Measurements from ENCODE around the gene EMC8.
A peak's percentile ranks its signal among the peaks of the same experiment; 100 is the strongest.

EMC8 gene

DNA sequence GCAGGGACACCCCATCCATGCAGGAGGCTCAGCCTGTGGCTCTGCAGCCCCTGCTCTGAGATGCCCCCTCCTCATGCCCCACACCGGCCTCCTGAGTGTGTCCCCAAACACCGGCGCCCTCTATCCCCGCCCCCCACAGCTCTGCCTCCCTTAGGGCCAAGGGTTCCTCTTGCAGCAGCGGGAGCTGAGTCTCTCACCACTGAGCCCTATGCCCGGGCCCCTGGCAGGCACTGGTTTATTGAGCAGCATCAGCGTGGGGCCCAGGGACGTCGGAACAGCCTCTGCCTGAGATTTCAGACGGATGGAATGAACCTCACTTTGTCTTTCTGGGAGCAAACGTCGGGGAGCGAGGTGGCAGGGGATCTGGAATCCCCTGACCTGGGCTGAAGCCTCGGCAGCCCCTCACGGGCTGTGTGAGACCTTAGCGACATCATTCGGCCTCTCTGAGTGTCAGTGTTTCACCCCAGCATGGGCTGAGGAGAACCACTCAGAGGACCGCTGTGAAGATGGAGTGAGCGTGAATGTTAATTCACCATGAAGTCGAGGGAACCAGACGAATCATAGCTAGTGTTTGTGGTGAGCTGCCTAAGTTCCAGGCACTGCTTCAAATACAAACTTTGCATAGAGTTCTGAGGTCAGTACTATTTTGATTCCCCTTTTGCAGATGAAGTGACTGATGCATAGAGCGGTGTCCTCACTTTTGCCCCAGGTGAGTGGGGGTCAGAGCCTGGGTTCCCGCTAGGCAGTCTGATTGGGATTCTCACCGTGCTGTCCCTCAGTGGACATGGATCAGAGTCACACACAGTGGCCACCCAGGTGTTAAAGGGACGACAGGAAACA is 43.2 kb downstream of the EMC8 start:
- DNase-seq (ENCODE audit: low read depth in 2 of 2): no peak

DNA sequence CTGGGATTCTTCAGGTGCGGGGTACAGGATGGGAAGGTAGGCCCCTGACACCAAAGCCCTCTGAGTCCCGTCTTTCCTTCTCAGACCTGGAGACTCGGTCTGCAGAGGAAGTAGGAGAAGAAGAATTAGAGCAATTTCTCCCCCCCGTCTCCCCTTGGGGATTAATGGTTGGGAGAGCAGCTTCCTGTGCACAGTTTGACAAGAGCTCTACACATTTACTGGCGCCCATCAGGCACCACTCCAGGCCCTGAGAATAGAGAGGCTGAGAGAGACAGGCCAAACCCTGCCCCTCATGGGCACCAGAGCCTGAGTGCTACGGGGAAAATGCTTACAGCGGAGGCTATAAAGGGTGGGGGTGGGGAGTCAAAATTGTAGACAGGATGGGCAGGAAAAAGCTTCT is 44.9 kb downstream of the EMC8 start:
- no peak for DNase-seq (ENCODE audit: low read depth in 2 of 2)

GRCh38 chr16:85753976-85754375 is 45.4 kb downstream of the EMC8 start:
- no peak for DNase-seq (ENCODE audit: low read depth in 2 of 2)

- no peak for DNase-seq (ENCODE audit: low read depth in 2 of 2)
These were observed 45.8 kb downstream of the EMC8 start for GRCh38 chr16:85753559-85753958.

GRCh38 chr16:85752511-85753420 is 46.6 kb downstream of the EMC8 start:
- no peak for DNase-seq (ENCODE audit: low read depth in 2 of 2)

- no peak for DNase-seq (ENCODE audit: low read depth in 2 of 2)
These were observed 47.4 kb downstream of the EMC8 start for GRCh38 chr16:85751698-85752501.

DNA sequence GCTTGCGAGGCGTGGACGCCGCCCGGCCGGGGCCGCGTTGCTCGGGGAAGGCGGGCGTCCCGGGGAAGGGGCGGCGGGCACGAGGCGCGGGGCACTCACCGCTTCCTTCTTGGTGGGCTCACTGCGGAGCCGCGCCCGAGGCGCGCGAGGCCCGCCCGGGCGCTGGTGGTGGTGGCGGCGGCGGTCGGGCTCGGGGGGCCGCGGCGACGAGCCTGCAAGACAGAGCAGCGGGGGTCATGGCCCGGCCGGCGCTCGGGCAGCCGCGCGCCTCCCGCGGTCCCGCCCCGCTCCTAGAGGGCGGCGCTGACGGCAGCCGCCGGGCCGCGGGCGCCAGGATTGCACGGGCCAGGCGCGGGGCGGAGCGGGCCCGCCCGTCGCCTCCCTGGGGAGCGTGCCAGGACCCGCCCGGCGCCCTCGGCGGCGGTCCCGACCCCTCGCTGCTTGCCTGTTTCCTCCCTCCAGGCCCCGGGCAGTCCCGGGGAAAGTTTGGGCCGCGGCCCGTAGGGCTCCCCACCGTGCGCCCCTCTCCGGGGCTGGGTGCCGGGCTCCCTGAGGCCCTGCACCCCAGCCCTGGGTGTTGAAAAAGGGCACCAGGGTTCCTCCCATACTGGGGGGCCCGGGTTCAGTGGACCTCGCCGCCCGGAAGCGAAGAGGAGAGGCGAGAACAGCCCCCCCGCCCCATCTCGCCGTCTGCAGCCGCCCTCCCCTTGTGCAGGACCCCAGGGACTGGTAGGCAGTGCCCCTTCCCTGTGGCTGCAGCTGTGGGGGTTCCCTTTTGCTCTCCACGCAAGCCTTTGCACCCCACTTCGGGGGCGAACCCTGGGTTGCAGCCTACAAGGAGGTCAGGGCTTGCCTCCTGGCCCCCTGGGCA is 48.3 kb downstream of the EMC8 start, which contains the start of gene C16orf74:
Gene C16orf74, minus strand, starts transcription at position 270 of the 871 bp plus-strand sequence. CDS start 15,879 bp downstream, outside the sequence.
- no peak for DNase-seq (ENCODE audit: low read depth in 2 of 2)

- DNase-seq (ENCODE audit: low read depth in 2 of 2): no peak
These were observed 49.1 kb downstream of the EMC8 start for GRCh38 chr16:85750146-85750826.

DNA sequence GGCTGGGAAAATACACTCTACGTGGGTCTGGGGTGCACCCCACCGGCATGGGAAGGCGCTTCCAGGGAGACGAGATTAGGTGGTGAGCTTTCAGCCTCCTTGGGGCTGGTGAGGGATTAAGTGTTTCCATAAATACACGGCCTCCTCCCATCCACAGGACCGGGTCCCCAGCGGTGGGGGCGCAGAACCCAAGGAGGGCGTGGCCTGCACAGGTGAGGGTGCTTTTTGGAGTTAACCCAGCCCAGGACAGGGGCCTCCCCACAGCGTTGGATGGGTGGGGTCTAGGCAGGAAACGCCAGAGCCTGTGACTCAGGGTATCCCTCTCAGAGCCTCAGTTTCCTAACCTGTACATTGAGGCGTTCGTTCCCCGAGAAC is 49.6 kb downstream of the EMC8 start:
- no peak for DNase-seq (ENCODE audit: low read depth in 2 of 2)

DNA sequence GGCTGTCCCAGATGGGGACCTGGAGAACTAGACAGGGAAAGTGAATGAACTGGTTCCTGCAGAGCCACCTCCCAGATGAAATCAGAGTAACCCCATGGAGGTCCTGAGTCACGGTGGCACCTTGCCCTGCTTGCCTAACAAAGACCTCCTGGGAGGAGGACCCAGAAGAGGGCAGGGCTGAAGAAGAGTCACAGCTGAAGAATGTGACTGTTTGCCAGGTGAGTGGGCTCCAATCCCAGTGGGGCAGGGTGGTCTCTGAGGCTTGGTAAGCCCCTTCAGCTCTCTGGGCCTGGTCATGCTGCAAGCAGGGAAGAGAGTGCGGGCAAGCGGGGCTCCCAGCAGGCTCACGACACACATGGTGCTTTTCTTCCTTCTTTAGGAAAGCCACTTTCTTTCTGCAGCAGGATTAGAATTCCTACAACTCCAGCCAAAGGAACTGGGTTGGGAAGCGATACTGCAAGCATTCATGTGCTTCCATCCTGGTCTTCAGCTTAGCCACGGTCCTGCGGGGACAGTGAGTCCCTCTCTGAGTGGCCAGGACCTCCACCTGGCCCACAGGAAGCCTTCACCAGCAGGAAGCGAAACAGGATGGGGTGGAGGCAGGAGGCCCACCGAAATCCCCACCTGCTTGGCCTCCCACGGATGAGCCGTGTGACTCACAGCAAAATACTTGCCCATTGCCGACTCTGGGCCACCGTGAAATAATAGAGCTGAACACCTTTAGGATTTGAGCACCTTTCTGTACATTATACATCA is 52.7 kb downstream of the EMC8 start:
- no peak for DNase-seq (ENCODE audit: low read depth in 2 of 2)

GRCh38 chr16:85738923-85739715 is 60.2 kb downstream of the EMC8 start:
- DNase-seq (ENCODE audit: low read depth in 2 of 2): no peak

- DNase-seq (ENCODE audit: low read depth in 2 of 2): no peak
These were observed 62.4 kb downstream of the EMC8 start for GRCh38 chr16:85736921-85737320.

DNA sequence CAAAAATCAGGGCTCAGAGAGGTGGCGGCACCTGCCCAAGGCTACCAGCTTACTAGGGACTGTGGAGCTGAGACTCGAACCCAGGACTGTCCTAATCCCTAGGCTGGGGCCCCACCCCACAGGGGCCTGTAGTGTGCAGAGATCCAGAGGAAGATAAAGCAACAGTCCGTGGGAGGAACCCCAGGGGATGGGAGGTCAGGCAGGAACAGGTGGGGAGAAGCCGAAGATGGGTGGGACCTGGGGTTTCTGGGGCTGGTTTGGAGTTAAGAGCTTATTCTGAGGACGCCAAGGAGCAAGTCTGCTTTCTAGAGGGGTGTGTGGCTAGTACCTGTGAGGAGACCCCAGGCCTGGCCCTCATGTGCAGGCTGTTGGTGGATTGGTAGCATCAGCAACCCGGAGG is 63.4 kb downstream of the EMC8 start:
- DNase-seq (ENCODE audit: low read depth in 2 of 2): no peak

DNA sequence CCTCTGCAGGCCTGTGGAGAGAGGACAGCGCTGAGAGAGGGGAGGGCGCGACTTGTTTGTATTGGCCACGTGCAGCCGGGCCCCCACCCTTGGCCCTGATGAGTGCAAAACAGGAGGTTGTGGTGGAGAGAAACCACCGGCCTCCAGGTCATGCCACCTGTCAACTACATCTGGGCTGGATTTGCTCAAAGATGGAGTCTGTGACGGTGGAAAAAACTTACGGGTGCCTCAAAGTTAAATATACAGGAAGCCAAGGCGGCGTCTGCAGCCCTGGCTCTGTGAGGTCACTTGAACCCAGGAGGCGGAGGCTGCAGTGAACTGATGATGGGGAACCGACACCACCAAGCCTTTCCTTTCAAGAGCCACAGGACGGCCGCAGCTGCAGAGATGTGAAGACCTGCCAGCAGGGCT is 64.1 kb downstream of the EMC8 start:
- DNase-seq (ENCODE audit: low read depth in 2 of 2): peak; percentile 16 to 17

GRCh38 chr16:85734311-85735017 is 64.9 kb downstream of the EMC8 start:
- no peak for DNase-seq (ENCODE audit: low read depth in 2 of 2)

GRCh38 chr16:85733839-85734170 is 65.5 kb downstream of the EMC8 start:
- DNase-seq (ENCODE audit: low read depth in 2 of 2): no peak

DNA sequence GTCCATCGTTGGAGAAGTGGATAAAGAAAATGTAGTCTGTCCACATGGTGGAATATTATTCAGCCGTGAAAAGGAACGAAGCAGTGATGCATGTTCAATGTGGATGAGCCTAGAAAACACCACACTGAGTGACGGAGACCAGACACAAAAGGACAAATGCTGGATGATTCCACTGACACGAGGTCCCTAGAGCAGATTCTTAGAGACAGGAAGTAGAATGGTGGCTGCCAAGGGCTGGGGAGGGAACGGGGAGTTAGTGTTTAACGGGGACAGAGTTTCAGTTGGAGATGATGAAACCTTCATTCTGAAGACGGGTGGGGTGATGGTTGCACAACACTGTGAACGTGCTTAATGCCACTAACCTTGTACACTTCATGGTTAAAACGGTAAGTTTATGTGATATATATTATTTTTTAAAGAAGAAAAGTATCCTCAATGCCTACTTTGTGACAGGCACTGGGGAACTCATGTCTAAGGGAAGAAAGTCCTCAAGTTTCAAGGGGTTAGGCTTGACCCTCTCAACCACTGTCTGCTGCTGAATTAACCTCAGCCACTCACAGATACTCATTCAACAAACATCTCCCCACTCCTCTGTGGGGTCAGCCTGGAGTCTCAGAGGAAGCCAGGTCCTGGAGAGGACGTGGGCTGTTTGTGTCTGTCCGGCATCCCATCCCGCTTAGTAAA is 66.0 kb downstream of the EMC8 start:
- no peak for DNase-seq (ENCODE audit: low read depth in 2 of 2)

DNA sequence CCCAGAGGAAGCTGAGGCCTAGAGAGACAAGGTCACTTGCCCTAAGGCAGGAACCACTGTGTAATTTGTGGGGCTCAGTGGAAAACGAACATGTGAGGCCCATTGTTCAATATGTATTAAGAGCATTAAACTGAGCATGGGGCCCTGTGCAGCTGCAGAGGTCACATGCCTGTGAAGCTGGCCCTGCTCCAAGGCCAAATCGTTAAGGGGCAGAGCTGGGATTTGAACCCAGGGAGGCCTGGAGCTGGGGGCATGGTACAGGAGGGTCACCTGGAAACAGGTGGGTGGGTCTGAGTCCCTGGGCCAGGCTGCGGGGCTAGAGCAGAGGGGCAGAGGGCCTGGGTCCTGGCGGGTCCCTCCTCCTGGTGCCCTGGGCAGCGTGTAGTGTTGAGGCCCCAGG is 68.2 kb downstream of the EMC8 start:
- DNase-seq (ENCODE audit: low read depth in 2 of 2): no peak
